Right atrium auricular region (tissue), 2 donors: ENCODE data around the gene KLK12. TPM values are rescaled to one million over a fixed set of nuclear protein-coding genes. Genes with fewer than 3 reads are reported as not detected.

Experiments
- DNase-seq: peaks from one replicate; pipeline ENCODE4 v3.0.0-alpha.2; 2019; ENCODE audit warnings: low spot score
- H3K27ac ChIP-seq, 2 donors: fragments of 200-600 bp; sonication (generic); 1 replicate in 1 of 2; 2 replicates in 1 of 2; pipeline ENCODE4 v1.5.1; 2016 to 2019
- H3K27me3 ChIP-seq, 2 donors: fragments of 200-600 bp; sonication (generic); one replicate each; pipeline versions ENCODE4 v1.5.1 to v1.6.0; 2017 to 2019
- H3K36me3 ChIP-seq: fragments of 200-600 bp; sonication (generic); one replicate; pipeline ENCODE4 v1.5.1; 2016
- H3K4me1 ChIP-seq, 2 donors: fragments of 200-600 bp; sonication (generic); one replicate each; pipeline versions ENCODE4 v1.5.1 to v1.6.0; 2017 to 2019
- H3K4me3 ChIP-seq, 2 donors: fragments of 200-600 bp; sonication (generic); 1 replicate in 1 of 2; 2 replicates in 1 of 2; pipeline ENCODE4 v1.5.1; 2017 to 2019; ENCODE audit warnings: mild to moderate bottlenecking in 1 of 2, moderate library complexity in 1 of 2
- H3K9me3 ChIP-seq, 2 donors: fragments of 200-600 bp; sonication (generic); one replicate each; pipeline ENCODE4 v1.5.1; 2019
- CTCF ChIP-seq, 2 donors: fragments of 200-600 bp; sonication (generic); IDR thresholded peaks; one replicate each; pipeline ENCODE4 v1.5.1; 2019; ENCODE audit warnings: antibody characterized with exemption in 2 of 2
- total RNA-seq, 2 donors: library from RNA; depleted of rRNA; stranded (reverse); fragments of >200 nt; gene quantifications; one replicate each; pipeline ENCODE4 v1.1.0, GENCODE V29; 2016

The KLK12 gene
- total RNA-seq, result not detected

GRCh38 chr19:51034704-51035103 lies at the start of gene KLK12:
Gene KLK12 (minus strand): TSS chr19:51035002. CDS start chr19:51034621, 381 bp downstream.
- H3K4me3 ChIP-seq, result no peak within 1 kb of the TSS
- DNase-seq, result no peak
- no peaks in the 10 kb centered on the region for H3K4me1 ChIP-seq
- H3K27me3 ChIP-seq, result no peaks in the 10 kb centered on the region
- no peaks in the 10 kb centered on the region for H3K9me3 ChIP-seq
- H3K27ac ChIP-seq, result no peak within 1 kb of the TSS
- H3K36me3 ChIP-seq, result no peaks in the 10 kb centered on the region
- TF ChIP-seq CTCF (IDR thresholded peaks at IDR 0.05), result no peak

GRCh38 chr19:51084505-51084904 lies 49.7 kb upstream of the KLK12 start:
- no peak for DNase-seq
- Histone ChIP-seq H3K36me3 (no peaks in the 10 kb centered on the region), H3K4me1 (peaks cover 0 to 2% of the 10 kb centered on the region in 2 donors), H3K4me3 (no peak overlapping the region), H3K9me3 (no peaks in the 10 kb centered on the region), H3K27me3 (no peaks in the 10 kb centered on the region), H3K27ac (no peak overlapping the region)
- no peak for TF ChIP-seq CTCF (IDR thresholded peaks at IDR 0.05)

GRCh38 chr19:51083783-51084182 lies 49.0 kb upstream of the KLK12 start:
- Histone ChIP-seq H3K27me3 (no peaks in the 10 kb centered on the region), H3K4me3 (no peak overlapping the region), H3K9me3 (no peaks in the 10 kb centered on the region), H3K4me1 (peaks cover 0 to 6% of the 10 kb centered on the region in 2 donors), H3K36me3 (no peaks in the 10 kb centered on the region), H3K27ac (no peak overlapping the region)
- DNase-seq, result no peak
- no peak for TF ChIP-seq CTCF (IDR thresholded peaks at IDR 0.05)

GRCh38 chr19:51083181-51083580 lies 48.4 kb upstream of the KLK12 start:
- H3K36me3 ChIP-seq, result no peaks in the 10 kb centered on the region
- TF ChIP-seq CTCF (IDR thresholded peaks at IDR 0.05), result no peak
- no peaks in the 10 kb centered on the region for H3K9me3 ChIP-seq
- H3K27ac ChIP-seq, result no peak overlapping the region
- H3K4me1 ChIP-seq, result peaks cover 0 to 6% of the 10 kb centered on the region in 2 donors
- no peak overlapping the region for H3K4me3 ChIP-seq
- DNase-seq, result no peak
- no peaks in the 10 kb centered on the region for H3K27me3 ChIP-seq

- Histone ChIP-seq H3K36me3 (no peaks in the 10 kb centered on the region), H3K4me1 (peaks cover 0 to 6% of the 10 kb centered on the region in 2 donors), H3K4me3 (no peak within 1 kb of the TSS), H3K27me3 (no peaks in the 10 kb centered on the region), H3K9me3 (no peaks in the 10 kb centered on the region), H3K27ac (no peak within 1 kb of the TSS)
- no peak for DNase-seq
- no peak for TF ChIP-seq CTCF (IDR thresholded peaks at IDR 0.05)
Measured at GRCh38 chr19:51082611-51083010, 47.8 kb upstream of the KLK12 start, which contains the start of gene KLK14. Gene KLK14 (minus strand): TSS chr19:51082887. CDS start chr19:51082614, 273 bp downstream.

GRCh38 chr19:51081476-51081875 lies 46.7 kb upstream of the KLK12 start:
- H3K27me3 ChIP-seq, result no peaks in the 10 kb centered on the region
- no peak for TF ChIP-seq CTCF (IDR thresholded peaks at IDR 0.05)
- no peaks in the 10 kb centered on the region for H3K36me3 ChIP-seq
- H3K9me3 ChIP-seq, result no peaks in the 10 kb centered on the region
- no peak overlapping the region for H3K27ac ChIP-seq
- H3K4me3 ChIP-seq, result no peak overlapping the region
- DNase-seq, result no peak
- H3K4me1 ChIP-seq, result peaks cover 0 to 6% of the 10 kb centered on the region in 2 donors
